ENCODE measurements around the gene ZNF155. TPM values are rescaled to one million over a fixed set of nuclear protein-coding genes. Genes with fewer than 3 reads are reported as not detected.

ZNF155 gene
- total RNA-seq, 1 donor from 2014 or later = 13.0 TPM

GRCh38 chr19:44002566-44003460 lies 18.8 kb downstream of the ZNF155 start, which contains the start of gene ZNF230:
Gene ZNF230, plus strand, starts transcription at chr19:44002957. Its CDS starts 4,122 bp downstream, at chr19:44007079.
- DNase-seq (ENCODE audit: low spot score in 2 of 2) = peak; percentile 70 to 83

GRCh38 chr19:44003461-44004009 lies 19.5 kb downstream of the ZNF155 start:
- no peak for FAIRE-seq
- DNase-seq (ENCODE audit: low spot score in 2 of 2) = peak in 1 of 2 donors; percentile 4

More at GRCh38 chr19:44002566-44003460, 18.8 kb downstream of the ZNF155 start, which contains the start of gene ZNF230:
- FAIRE-seq = no peak

- no peak for FAIRE-seq
- no peak for DNase-seq (ENCODE audit: low spot score in 2 of 2)
Observed at GRCh38 chr19:44005973-44006372, 22.0 kb downstream of the ZNF155 start.

GRCh38 chr19:44007473-44007872 lies 23.5 kb downstream of the ZNF155 start:
- no peak for FAIRE-seq
- DNase-seq (ENCODE audit: low spot score in 2 of 2) = no peak

GRCh38 chr19:44010468-44010867 lies 26.5 kb downstream of the ZNF155 start:
- FAIRE-seq (no peak), DNase-seq (ENCODE audit: low spot score in 2 of 2) (no peak)

GRCh38 chr19:44019498-44019897 lies 35.5 kb downstream of the ZNF155 start:
- no peak for FAIRE-seq
- DNase-seq (ENCODE audit: low spot score in 2 of 2) = no peak

- DNase-seq (ENCODE audit: low spot score in 2 of 2) (no peak), FAIRE-seq (no peak)
Observed at GRCh38 chr19:44021221-44021620, 37.2 kb downstream of the ZNF155 start.

- peak in 1 of 2 donors; percentile 1 for DNase-seq (ENCODE audit: low spot score in 2 of 2)
- FAIRE-seq = no peak
Observed at GRCh38 chr19:44024900-44025216, 40.9 kb downstream of the ZNF155 start.

- FAIRE-seq (no peak), DNase-seq (ENCODE audit: low spot score in 2 of 2) (peak; percentile 36 to 74)
Observed at GRCh38 chr19:44025217-44025936, 41.4 kb downstream of the ZNF155 start, which contains the start of gene ZNF222. Gene ZNF222, plus strand, starts transcription at chr19:44025379. Its CDS starts 58 bp downstream, at chr19:44025437.

- FAIRE-seq (no peak), DNase-seq (ENCODE audit: low spot score in 2 of 2) (no peak)
Observed at GRCh38 chr19:44026622-44027021, 42.6 kb downstream of the ZNF155 start.

- FAIRE-seq = no peak
- no peak for DNase-seq (ENCODE audit: low spot score in 2 of 2)
Observed at GRCh38 chr19:44032001-44032610, 48.1 kb downstream of the ZNF155 start.

- DNase-seq (ENCODE audit: low spot score in 2 of 2) (no peak), FAIRE-seq (no peak)
Observed at GRCh38 chr19:44042147-44042546, 58.2 kb downstream of the ZNF155 start.

Small RNA genes lying within 50 kb of the gene (small RNA-seq; reads per million reads assigned to genes)
- gene AC006213.5 = not detected

Other genes with a start within 250 kb of the ZNF155 start
- 6.9 TPM for gene SMG9, start 229.2 kb upstream of the ZNF155 start, total RNA-seq
- gene KCNN4, start 203.2 kb upstream of the ZNF155 start, total RNA-seq = not detected
- gene LYPD5, start 181.7 kb upstream of the ZNF155 start, total RNA-seq = 2.0 TPM
- gene ZNF283, start 156.9 kb upstream of the ZNF155 start, total RNA-seq = 33.4 TPM
- gene ZNF404, start 100.2 kb upstream of the ZNF155 start, total RNA-seq = 4.9 TPM
- gene ZNF45, start 48.9 kb upstream of the ZNF155 start, total RNA-seq = 25.3 TPM
- 15.9 TPM for gene ZNF221, start 33.0 kb upstream of the ZNF155 start, total RNA-seq
- 11.0 TPM for gene ZNF230, start 18.8 kb downstream of the ZNF155 start, total RNA-seq
- gene ZNF222, start 41.2 kb downstream of the ZNF155 start, total RNA-seq = 18.3 TPM
- gene ZNF223, start 67.8 kb downstream of the ZNF155 start, total RNA-seq = 16.3 TPM
- 11.8 TPM for gene ZNF284, start 88.0 kb downstream of the ZNF155 start, total RNA-seq
- 43.2 TPM for gene ZNF224, start 110.2 kb downstream of the ZNF155 start, total RNA-seq
- gene ZNF225, start 129.2 kb downstream of the ZNF155 start, total RNA-seq = 13.9 TPM
- gene ZNF234, start 157.4 kb downstream of the ZNF155 start, total RNA-seq = 30.6 TPM
- 37.9 TPM for gene ZNF226, start 180.9 kb downstream of the ZNF155 start, total RNA-seq
- gene ZNF227, start 228.3 kb downstream of the ZNF155 start, total RNA-seq = 44.4 TPM